Loucy (cell line): ENCODE data around the gene ELMO3.

Source experiments
- H2AFZ ChIP-seq: fragments of 200-600 bp; sonication (generic); 2 replicates; pipeline ENCODE4 v1.6.0; 2016; ENCODE audit warnings: antibody characterized with exemption, mild to moderate bottlenecking, low read length, moderate library complexity
- H3F3A ChIP-seq: fragments of 200-600 bp; 2 replicates; pipeline ENCODE4 v1.6.0; 2016; ENCODE audit warnings: antibody characterized with exemption, low read depth, mild to moderate bottlenecking
- H3K27me3 ChIP-seq: fragments of 200-600 bp; sonication (generic); 2 replicates; pipeline ENCODE4 v1.6.1; 2014; ENCODE audit warnings: low read length, mild to moderate bottlenecking; ENCODE audit not compliant: insufficient read depth, poor library complexity, severe bottlenecking
- H3K36me3 ChIP-seq: fragments of 200-600 bp; sonication (generic); 2 replicates; pipeline ENCODE4 v1.6.1; 2016; ENCODE audit warnings: low read length; ENCODE audit not compliant: insufficient read depth
- H3K4me1 ChIP-seq: fragments of 200-600 bp; sonication (generic); 2 replicates; pipeline ENCODE4 v1.5.1; 2014; ENCODE audit warnings: low read length, mild to moderate bottlenecking; ENCODE audit not compliant: insufficient read depth, poor library complexity, severe bottlenecking
- H3K4me2 ChIP-seq: fragments of 200-600 bp; sonication (generic); 2 replicates; pipeline ENCODE4 v1.6.0; 2014; ENCODE audit warnings: antibody characterized with exemption, low read length, low read depth, mild to moderate bottlenecking; ENCODE audit not compliant: poor library complexity, severe bottlenecking
- H3K4me3 ChIP-seq: fragments of 200-600 bp; sonication (generic); 2 replicates; pipeline ENCODE4 v1.5.1; 2014; ENCODE audit warnings: low read length, mild to moderate bottlenecking, mixed read lengths; ENCODE audit not compliant: poor library complexity, severe bottlenecking
- H3K79me2 ChIP-seq: fragments of 200-600 bp; sonication (generic); 2 replicates; pipeline ENCODE4 v1.6.1; 2014; ENCODE audit warnings: low read length; ENCODE audit not compliant: insufficient read depth
- H3K9ac ChIP-seq: fragments of 200-600 bp; sonication (generic); 2 replicates; pipeline ENCODE4 v1.6.0; 2014; ENCODE audit warnings: mild to moderate bottlenecking, low read depth, low read length, moderate library complexity; ENCODE audit not compliant: poor library complexity, severe bottlenecking
- H3K9me2 ChIP-seq: fragments of 200-600 bp; sonication (generic); replicated peaks from 2 replicates; pipeline ENCODE4 v1.6.1; 2016; ENCODE audit warnings: low read depth, low read length, mixed read lengths
- H3K9me3 ChIP-seq: fragments of 200-600 bp; sonication (generic); 2 replicates; pipeline ENCODE4 v1.6.1; 2014; ENCODE audit warnings: mild to moderate bottlenecking, antibody characterized with exemption, low read length, low read depth; ENCODE audit not compliant: insufficient read depth
- H4K20me1 ChIP-seq: fragments of 200-600 bp; sonication (generic); 2 replicates; pipeline ENCODE4 v1.6.0; 2014; ENCODE audit warnings: antibody characterized with exemption, low read length, mild to moderate bottlenecking; ENCODE audit not compliant: insufficient read depth, poor library complexity, severe bottlenecking
- EZH2phosphoT487 ChIP-seq: fragments of 200-600 bp; IDR thresholded peaks from 2 replicates; pipeline ENCODE4 v1.6.1; 2018; ENCODE audit warnings: antibody characterized with exemption, mild to moderate bottlenecking, moderate library complexity, borderline replicate concordance
- TF ChIP-seq, protein P1 (sequence below): fragments of 200-600 bp; sonication (generic); conservative IDR thresholded peaks from 2 replicates; pipeline ENCODE4 v1.5.1; 2014; ENCODE audit warnings: mild to moderate bottlenecking, antibody characterized with exemption, low read length

ELMO3 gene

DNA sequence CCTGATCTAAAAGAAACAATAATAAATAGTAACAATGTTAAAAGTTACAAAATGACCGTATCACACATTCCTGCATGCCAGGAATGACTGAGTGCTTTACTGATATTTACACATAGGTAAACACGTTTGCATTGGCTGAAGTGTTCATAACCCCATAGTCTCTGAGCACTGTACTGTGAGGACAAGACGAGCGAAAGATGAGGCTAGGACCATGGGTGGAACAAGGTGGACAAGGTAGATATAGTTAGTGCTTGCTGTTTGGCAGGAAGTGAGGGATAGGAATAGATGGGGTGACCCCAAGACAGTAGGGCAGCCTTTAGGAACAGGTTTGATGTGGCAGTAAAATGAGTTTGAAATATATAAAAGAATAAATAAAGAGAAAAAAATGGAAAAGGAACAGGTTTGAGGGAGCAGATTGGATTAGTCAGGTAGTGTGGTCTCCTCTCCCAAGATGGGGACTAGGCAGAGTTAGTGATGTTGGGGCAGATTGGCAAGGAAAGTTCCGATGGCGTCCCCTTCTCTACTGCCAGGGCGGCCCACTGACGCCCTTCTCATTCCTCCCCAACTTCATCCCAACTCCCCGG, 7.4 kb upstream of the ELMO3 start:
- H3K4me2 ChIP-seq, result peak overlapping the region; percentile 53
- H3K36me3 ChIP-seq, result peaks cover 21% of the 10 kb centered on the region; the same call in 1 of the 2 replicates
- peaks cover 16% of the 10 kb centered on the region for H3K4me1 ChIP-seq
- H4K20me1 ChIP-seq, result peaks cover 29% of the 10 kb centered on the region
- no peaks in the 10 kb centered on the region for H3F3A ChIP-seq
- no peaks in the 10 kb centered on the region for H3K9me2 ChIP-seq
- H3K79me2 ChIP-seq, result peaks cover 45% of the 10 kb centered on the region
- H3K9me3 ChIP-seq, result no peaks in the 10 kb centered on the region
- peak overlapping the region; percentile 98 for H3K4me3 ChIP-seq
- peak overlapping the region; percentile 94 for H3K9ac ChIP-seq
- H3K27me3 ChIP-seq, result no peaks in the 10 kb centered on the region
- H2AFZ ChIP-seq, result peak overlapping the region; percentile 71; the same call in 1 of the 2 replicates
- no peak for TF ChIP-seq EZH2phosphoT487
- TF ChIP-seq, protein P1, sequence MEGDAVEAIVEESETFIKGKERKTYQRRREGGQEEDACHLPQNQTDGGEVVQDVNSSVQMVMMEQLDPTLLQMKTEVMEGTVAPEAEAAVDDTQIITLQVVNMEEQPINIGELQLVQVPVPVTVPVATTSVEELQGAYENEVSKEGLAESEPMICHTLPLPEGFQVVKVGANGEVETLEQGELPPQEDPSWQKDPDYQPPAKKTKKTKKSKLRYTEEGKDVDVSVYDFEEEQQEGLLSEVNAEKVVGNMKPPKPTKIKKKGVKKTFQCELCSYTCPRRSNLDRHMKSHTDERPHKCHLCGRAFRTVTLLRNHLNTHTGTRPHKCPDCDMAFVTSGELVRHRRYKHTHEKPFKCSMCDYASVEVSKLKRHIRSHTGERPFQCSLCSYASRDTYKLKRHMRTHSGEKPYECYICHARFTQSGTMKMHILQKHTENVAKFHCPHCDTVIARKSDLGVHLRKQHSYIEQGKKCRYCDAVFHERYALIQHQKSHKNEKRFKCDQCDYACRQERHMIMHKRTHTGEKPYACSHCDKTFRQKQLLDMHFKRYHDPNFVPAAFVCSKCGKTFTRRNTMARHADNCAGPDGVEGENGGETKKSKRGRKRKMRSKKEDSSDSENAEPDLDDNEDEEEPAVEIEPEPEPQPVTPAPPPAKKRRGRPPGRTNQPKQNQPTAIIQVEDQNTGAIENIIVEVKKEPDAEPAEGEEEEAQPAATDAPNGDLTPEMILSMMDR, result no peak

DNA sequence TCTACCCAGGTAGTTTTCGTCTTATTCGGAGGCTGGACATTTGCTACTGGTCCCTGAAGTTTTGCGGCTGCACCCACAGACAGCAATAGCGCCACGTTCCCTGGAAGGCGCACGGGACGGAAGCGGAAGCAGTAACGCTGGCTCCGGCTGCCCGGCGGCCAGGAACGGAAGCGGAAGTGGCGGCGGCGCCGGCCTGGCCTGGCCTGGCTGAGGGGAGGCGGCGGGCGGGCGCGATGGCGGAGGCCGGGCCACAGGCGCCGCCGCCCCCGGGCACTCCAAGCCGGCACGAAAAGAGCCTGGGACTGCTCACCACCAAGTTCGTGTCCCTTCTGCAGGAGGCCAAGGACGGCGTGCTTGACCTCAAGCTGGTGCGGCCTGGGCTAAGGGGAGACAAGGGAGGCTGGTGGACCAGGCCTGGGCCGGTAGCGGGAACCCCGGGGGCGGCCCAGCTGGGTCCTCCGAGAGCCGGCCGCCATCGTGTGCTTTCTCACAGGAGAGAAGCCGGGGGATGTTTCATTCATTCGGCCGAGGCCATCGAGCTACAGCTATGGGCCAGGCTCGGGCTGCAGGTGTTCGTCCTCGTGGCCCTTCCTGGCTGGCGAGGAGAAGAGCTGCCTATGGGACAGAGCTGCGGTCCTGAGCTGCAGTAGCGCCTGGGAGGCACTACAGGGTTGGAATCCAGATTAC, 6.8 kb upstream of the ELMO3 start, which contains the start of gene E2F4:
Gene E2F4, plus strand, starts transcription at position 161 of the 687 bp plus-strand sequence. Its CDS starts 73 bp downstream, at position 234.
- no peaks in the 10 kb centered on the region for H3F3A ChIP-seq
- H2AFZ ChIP-seq, result peak within 1 kb of the TSS; percentile 71
- no peaks in the 10 kb centered on the region for H3K27me3 ChIP-seq
- peaks cover 21% of the 10 kb centered on the region for H3K4me1 ChIP-seq
- H3K4me3 ChIP-seq, result peak within 1 kb of the TSS; percentile 98
- peaks cover 28% of the 10 kb centered on the region; the same call in 1 of the 2 replicates for H3K36me3 ChIP-seq
- peaks cover 32% of the 10 kb centered on the region for H4K20me1 ChIP-seq
- H3K9me2 ChIP-seq, result no peaks in the 10 kb centered on the region
- no peaks in the 10 kb centered on the region for H3K9me3 ChIP-seq
- no peak for TF ChIP-seq EZH2phosphoT487
- TF ChIP-seq, protein P1, result no peak
- H3K9ac ChIP-seq, result peak within 1 kb of the TSS; percentile 94
- peak within 1 kb of the TSS; percentile 97 for H3K4me2 ChIP-seq
- peaks cover 50% of the 10 kb centered on the region for H3K79me2 ChIP-seq

DNA sequence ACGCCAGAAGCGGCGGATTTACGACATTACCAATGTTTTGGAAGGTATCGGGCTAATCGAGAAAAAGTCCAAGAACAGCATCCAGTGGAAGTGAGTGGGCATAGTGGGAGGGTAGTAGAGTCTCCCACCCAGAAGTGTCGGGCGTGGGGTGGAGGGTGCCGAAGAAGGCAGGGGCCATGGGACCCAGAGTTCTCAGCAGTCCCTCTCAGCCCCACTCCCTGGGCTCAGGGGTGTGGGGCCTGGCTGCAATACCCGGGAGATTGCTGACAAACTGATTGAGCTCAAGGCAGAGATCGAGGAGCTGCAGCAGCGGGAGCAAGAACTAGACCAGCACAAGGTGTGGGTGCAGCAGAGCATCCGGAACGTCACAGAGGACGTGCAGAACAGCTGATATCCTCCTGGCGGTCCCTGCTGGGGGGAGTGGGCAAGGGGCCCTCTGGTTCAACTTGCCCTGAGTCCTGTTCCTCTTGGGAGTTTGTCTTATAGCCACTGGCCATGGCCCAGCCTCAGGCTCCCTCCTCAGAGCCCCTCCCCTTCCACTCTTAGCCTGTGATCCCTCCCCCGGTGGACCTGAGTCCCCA, 6.1 kb upstream of the ELMO3 start:
- H3K4me3 ChIP-seq, result peak overlapping the region; percentile 98
- H3K9ac ChIP-seq, result peak overlapping the region; percentile 94
- H3K79me2 ChIP-seq, result peaks cover 50% of the 10 kb centered on the region
- H3K27me3 ChIP-seq, result no peaks in the 10 kb centered on the region
- TF ChIP-seq, protein P1, result no peak
- no peak for TF ChIP-seq EZH2phosphoT487
- H3K4me2 ChIP-seq, result peak overlapping the region; percentile 97
- peaks cover 33% of the 10 kb centered on the region; the same call in 1 of the 2 replicates for H3K36me3 ChIP-seq
- H3K9me3 ChIP-seq, result no peaks in the 10 kb centered on the region
- H3K9me2 ChIP-seq, result no peaks in the 10 kb centered on the region
- peaks cover 32% of the 10 kb centered on the region for H4K20me1 ChIP-seq
- no peaks in the 10 kb centered on the region for H3F3A ChIP-seq
- peaks cover 21% of the 10 kb centered on the region for H3K4me1 ChIP-seq
- no peak overlapping the region for H2AFZ ChIP-seq
